Fibroblast of upper back skin (primary cell): ENCODE data around the gene DLG2.

ENCODE experiments used
- DNase-seq: peaks from one replicate; pipeline ENCODE4 v3.0.0-alpha.2; 2013

DLG2 gene

GRCh38 chr11:84969103-84969502 lies 658.0 kb downstream of the DLG2 start:
- peak; percentile 90 for DNase-seq

- peak; percentile 8 for DNase-seq
Measured at GRCh38 chr11:84965484-84965883, 661.7 kb downstream of the DLG2 start.

- peak; percentile 16 for DNase-seq
Measured at GRCh38 chr11:84963240-84963639, 663.9 kb downstream of the DLG2 start.

- DNase-seq = no peak
Measured at GRCh38 chr11:84962018-84962417, 665.1 kb downstream of the DLG2 start.

DNA sequence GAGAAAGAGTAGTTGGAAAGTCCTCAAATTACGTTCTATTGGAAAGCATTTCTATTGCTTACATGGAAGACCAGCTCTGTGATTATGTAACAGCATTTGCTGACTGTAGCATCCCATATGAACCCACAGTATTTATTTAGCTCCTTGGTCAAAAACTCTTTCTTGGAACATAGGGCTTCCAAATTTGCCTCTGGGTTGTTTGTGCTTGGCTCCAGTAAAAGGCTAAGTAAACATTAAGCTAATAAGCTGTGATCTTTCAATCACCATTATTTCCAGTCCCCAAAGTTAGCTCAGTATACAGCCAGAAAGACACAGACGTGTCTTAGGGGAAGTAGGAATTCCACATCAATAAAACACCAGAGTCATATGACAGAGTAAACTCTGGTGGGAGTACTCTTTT lies 668.8 kb downstream of the DLG2 start:
- DNase-seq = no peak

- DNase-seq = no peak
Measured at GRCh38 chr11:84950569-84951270, 676.4 kb downstream of the DLG2 start.

DNA sequence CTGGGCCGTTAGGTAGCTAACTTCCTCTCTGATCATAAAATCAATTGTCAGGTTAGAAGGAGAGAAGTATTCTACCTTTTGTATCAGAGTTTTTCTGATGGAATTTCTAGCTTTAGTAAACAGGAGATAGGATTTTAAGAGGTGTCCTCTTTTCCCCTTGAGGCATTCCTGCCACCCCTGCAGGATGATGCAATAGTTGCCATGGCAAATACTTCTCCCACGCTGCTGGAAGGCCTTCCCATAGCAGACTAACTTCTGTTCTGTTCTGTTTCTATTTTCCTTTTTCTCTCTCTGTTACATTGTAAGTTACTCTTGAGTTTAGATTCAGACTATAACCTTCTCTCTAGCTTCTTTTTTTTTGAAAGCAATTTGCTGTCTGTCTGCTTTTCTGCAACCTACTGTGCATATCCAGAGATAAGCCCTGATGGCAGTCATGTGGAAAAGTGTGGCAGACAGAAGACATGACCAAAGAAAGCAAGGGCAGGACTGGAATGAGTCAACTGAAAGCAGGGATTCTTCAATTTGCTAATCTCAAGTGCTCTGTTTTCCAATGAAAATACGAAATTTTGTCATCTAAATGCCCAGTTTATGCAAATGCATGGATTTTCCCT lies 679.1 kb downstream of the DLG2 start:
- peak; percentile 28 for DNase-seq

DNA sequence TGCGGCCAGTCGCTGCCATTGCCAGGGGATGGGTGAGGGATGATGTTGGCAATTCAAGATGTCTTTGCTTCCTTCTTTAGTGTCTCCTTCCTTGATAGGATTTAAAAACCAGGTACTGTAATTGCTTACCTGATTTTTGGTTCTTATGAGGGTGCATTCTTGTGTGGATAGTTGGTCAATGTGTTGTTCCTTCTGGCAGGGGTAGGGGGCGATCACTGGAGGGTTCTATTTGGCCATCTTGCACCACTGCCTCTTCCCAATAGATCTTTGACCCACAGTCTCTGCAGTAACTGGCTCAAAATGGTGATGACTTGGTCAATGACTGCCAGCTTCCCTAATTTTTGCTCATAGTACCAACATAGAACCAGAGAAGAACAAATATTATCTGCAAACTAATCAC lies 680.1 kb downstream of the DLG2 start:
- DNase-seq = no peak

GRCh38 chr11:84930863-84931262 lies 696.3 kb downstream of the DLG2 start:
- DNase-seq = no peak

GRCh38 chr11:84929738-84930137 lies 697.4 kb downstream of the DLG2 start:
- no peak for DNase-seq

- DNase-seq = no peak
Measured at GRCh38 chr11:84924154-84924692, 702.9 kb downstream of the DLG2 start.

- no peak for DNase-seq
Measured at GRCh38 chr11:84923489-84923888, 703.7 kb downstream of the DLG2 start.

DNA sequence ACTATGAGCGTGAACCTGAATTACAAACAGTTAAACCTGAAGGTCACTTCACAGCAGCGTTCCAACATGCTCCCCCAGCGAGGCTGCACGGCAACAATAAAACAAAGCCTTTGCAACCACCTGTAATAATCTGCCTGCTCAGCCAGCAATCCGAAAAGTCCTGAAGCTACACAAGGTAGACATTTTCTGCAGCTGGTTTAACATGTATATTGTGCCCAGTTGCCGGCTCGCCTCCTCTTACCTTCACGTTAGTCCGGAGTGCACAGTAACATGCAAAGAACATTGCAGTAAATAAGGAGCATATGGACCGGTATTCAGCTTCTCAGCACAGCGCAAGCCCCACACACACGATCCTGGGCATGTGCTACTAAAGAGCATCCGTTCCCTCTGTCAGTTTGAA lies 704.3 kb downstream of the DLG2 start:
- DNase-seq = no peak

DNA sequence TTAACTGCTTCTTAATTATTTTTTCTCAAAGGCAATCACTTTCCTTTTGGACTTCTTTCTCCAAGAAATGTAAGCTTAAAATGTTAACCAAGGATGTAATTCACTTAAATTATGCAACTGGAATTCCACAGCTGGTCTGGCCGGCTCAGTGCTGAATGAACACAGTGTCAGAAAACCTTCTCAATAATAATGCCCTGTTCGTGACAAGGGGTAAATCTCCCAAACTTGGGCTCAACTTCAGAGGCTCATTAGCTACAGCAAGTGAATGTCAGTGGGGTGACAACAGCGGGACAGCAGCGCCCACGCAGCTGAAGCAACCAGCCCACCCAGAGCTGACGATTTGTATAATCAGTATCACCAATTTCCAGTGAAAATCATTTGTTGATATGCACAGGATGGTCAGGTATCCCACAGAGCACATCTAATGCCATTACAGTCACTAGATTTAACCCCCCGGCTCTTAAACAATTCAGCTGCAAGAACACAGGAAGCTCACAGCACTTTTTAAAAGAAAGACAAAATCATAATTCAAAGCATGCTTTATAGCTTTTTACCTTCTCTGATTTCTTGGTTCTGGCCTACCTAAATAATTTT lies 704.8 kb downstream of the DLG2 start:
- peak; percentile 32 for DNase-seq

GRCh38 chr11:84914511-84914910 lies 712.6 kb downstream of the DLG2 start:
- no peak for DNase-seq

DNA sequence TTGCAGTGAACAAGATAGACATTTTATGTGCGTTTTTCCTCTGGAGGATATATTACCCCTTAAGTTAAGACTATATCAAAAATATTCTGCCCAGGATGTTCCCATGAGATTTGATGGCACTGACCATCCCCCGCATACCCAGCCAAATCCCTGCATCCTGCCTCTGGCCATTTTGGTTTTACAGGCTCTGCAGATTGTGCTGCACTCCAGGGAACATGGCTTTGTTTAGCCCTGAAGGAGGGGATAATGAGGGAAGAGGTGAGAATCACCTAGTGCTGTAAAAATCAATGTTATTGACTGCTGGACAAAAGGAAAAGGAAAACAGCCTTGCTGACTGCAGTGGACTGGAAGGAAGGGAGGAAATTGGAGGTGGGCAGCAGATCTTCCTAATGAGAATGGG lies 717.4 kb downstream of the DLG2 start:
- DNase-seq = no peak

DNA sequence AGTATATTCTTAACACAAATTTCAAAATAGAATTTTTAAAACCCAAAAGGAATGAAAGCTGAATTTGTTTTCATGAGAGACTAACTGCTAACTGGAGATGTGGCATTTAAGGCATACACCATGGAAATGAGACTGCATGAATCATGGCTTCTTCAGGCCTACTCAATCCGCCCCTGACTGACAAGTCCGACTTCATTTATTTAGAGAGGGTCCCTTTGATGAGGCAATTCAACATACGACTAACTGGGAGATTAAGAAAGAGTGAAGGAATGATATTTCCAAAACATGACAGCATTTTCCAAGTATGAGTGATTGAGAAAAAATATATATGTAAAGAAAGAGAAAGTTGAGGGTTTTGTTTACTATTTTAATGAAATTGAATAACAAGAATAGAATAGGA lies 720.1 kb downstream of the DLG2 start:
- DNase-seq = peak; percentile 80

DNA sequence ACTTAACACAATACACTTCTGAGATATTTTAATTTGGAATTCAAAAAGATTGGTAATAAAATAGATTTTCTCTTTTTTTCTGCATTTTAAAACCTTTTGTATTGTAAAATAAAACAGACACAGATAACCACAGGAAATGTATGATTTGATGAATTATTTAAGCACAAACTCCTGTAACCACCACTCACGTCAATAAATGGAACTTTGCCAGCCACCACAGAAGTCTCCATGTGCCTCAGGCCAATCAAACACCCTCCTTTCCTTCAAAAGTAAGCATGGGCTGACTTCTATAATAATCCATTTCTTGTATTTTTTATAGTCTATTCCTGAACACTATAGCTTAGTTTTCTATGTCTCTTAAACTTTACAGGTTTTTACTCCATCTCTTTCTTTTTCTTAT lies 721.7 kb downstream of the DLG2 start:
- DNase-seq = peak; percentile 89

- DNase-seq = no peak
Measured at GRCh38 chr11:84902445-84902844, 724.7 kb downstream of the DLG2 start.

DNA sequence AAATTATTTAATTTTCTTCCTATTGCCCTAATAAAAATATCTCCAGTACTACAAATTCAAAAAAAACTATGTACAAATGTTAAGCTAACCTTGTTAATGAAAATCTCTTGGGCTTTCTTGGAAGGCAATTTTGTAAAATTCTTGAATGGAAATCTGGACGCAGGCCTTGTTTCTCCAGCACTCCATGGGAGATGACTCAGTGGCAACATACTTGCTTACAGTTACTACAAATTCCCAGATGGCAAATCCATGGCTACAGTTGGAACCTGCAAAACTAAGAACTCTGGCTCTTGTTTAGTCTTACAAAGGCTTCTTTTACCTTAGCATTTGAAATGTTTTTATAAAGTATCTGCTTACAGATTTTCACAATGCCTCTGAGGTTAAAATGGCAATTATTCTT lies 725.2 kb downstream of the DLG2 start:
- DNase-seq = peak; percentile 88

- peak; percentile 57 for DNase-seq
Measured at GRCh38 chr11:84899740-84900139, 727.4 kb downstream of the DLG2 start.

GRCh38 chr11:84899134-84899533 lies 728.0 kb downstream of the DLG2 start:
- peak; percentile 27 for DNase-seq

- DNase-seq = no peak
Measured at GRCh38 chr11:84894666-84895065, 732.5 kb downstream of the DLG2 start.

DNA sequence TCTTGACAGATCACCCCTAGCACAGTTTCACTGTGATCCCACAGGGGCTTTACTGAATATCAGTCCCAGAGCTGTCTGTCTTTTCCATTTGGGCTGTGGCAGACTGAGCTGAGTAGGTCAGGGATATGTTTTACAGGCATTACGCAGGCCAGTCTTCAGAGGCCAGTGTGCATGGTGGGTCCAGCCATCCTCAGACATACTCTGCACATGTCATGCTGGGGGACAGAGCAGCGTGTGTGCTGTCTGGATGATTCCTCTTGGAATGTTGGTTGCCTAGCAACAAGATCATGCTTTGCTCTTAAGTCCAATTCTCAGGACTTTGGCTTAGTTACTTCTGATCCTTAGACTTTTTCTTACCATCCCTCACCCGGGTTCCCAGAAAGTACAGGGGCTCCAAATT lies 736.5 kb downstream of the DLG2 start:
- peak; percentile 70 for DNase-seq
